Measurements from ENCODE around the gene COPG2. TPM values are rescaled to one million over a fixed set of nuclear protein-coding genes. Genes with fewer than 3 reads are reported as not detected.

Gene COPG2
- total and polyA plus RNA-seq, 2 of the 8 experiments (the other 6 are each of a cell fraction or from before 2014, with no cell fraction given): 50.3 to 53.1 TPM

GRCh38 chr7:130481898-130482297 is 186.7 kb downstream of the COPG2 start:
- H4K91ac ChIP-seq (replicated peaks; ENCODE audit: insufficient read length, low read length): no peak overlapping the region
- H3K79me2 ChIP-seq (ENCODE audit: control insufficient read depth in 1 of 2, insufficient read depth in 2 of 2, low read length in 2 of 2): peaks cover 0 to 3% of the 10 kb centered on the region in 2 experiments; a peak in 2 of 4 replicates
- peaks cover 0 to 3% (median 1%) of the 10 kb centered on the region in 4 experiments; a peak in 4 of 7 replicates for H3K4me1 ChIP-seq (replicated peaks in 1 of 4; ENCODE audit: control insufficient read depth in 3 of 4, insufficient read depth in 4 of 4, low read length in 3 of 4)
- H2BK120ac ChIP-seq (replicated peaks; ENCODE audit: low read depth, low read length): no peak overlapping the region
- POLR2A ChIA-PET (ENCODE audit: partially characterized antibody): no interaction called here
- H3K23ac ChIP-seq (ENCODE audit: insufficient read length): no peak overlapping the region
- peaks cover 0 to 4% (median 0%) of the 10 kb centered on the region in 4 experiments; a peak in 2 of 7 replicates for H3K27me3 ChIP-seq (replicated peaks in 1 of 4; ENCODE audit: control insufficient read depth in 3 of 4, extremely low read depth in 1 of 4, insufficient read depth in 3 of 4, low read length in 3 of 4)
- H3K56ac ChIP-seq (replicated peaks; ENCODE audit: insufficient read length, low read depth, low read length): no peak overlapping the region
- H4K20me1 ChIP-seq (replicated peaks in 1 of 2; ENCODE audit: control insufficient read depth in 1 of 2, insufficient read depth in 2 of 2, low read length in 2 of 2): no peaks in the 10 kb centered on the region
- peaks cover 2% of the 10 kb centered on the region; the same call in 1 of the 2 replicates for H3K79me1 ChIP-seq (ENCODE audit: low read depth, low read length)
- no peak overlapping the region for H3K9ac ChIP-seq (replicated peaks in 1 of 4; ENCODE audit: extremely low read depth in 1 of 4, low read depth in 3 of 4, low read length in 3 of 4)
- no peak overlapping the region for H3K4me3 ChIP-seq (ENCODE audit: extremely low read depth in 1 of 4, insufficient read depth in 2 of 4, low read depth in 3 of 4, low read length in 4 of 4)
- DNase-seq (ENCODE audit: low read depth in 1 of 2, low spot score in 2 of 2) (no peak), FAIRE-seq (no peak)
- H2AFZ ChIP-seq (ENCODE audit: low read length): peak overlapping the region; percentile 96
- no peak overlapping the region for H2BK5ac ChIP-seq (ENCODE audit: low read depth, low read length)
- H2BK20ac ChIP-seq (ENCODE audit: low read length): no peak overlapping the region
- H2AK5ac ChIP-seq (ENCODE audit: low read depth, low read length): no peak overlapping the region
- no peak overlapping the region for H4K8ac ChIP-seq (ENCODE audit: extremely low read depth, insufficient read depth, low read length)
- H4K5ac ChIP-seq (ENCODE audit: insufficient read length, low read depth, low read length): no peak overlapping the region
- H3K36me3 ChIP-seq (ENCODE audit: control insufficient read depth in 2 of 4, insufficient read depth in 4 of 4, low read length in 3 of 4): no peaks in the 10 kb centered on the region
- no peak overlapping the region; the same call in 1 of the 2 replicates for H2BK12ac ChIP-seq (ENCODE audit: low read depth, low read length)
- no peak overlapping the region for H3K14ac ChIP-seq (ENCODE audit: insufficient read length)
- 93% methylated on average over 1 of the region's 1 CpG; no CpG with 5 or more reads in 1 of the 2 experiments for WGBS, 2 experiments (ENCODE audit: extremely low coverage in 1 of 2, insufficient coverage in 1 of 2, insufficient read length in 1 of 2, insufficient replicate concordance in 2 of 2, low coverage in 1 of 2, low lambda C conversion rate in 2 of 2, missing lambda C conversion rate in 1 of 2)
- no peaks in the 10 kb centered on the region for H3K9me3 ChIP-seq (ENCODE audit: insufficient read depth in 2 of 2, low read depth in 1 of 2, low read length in 1 of 2)
- no peak overlapping the region for H3K4ac ChIP-seq (replicated peaks; ENCODE audit: insufficient read length, low read depth, low read length)
- no peak overlapping the region for H3K18ac ChIP-seq (ENCODE audit: extremely low read depth, low read length)
- peaks cover 7% of the 10 kb centered on the region for H3K23me2 ChIP-seq (ENCODE audit: low read depth, low read length)
- no peak overlapping the region; the same call in 1 of the 2 replicates for H3K27ac ChIP-seq (ENCODE audit: low read depth, low read length)
- no peak overlapping the region for H3K4me2 ChIP-seq (ENCODE audit: insufficient read depth in 1 of 2, low read depth in 2 of 2, low read length in 2 of 2)
- H2BK15ac ChIP-seq (ENCODE audit: low read length): no peak overlapping the region
- CTCF ChIA-PET (ENCODE audit: partially characterized antibody): interaction anchor here (1.5 kb wide), 1 partner anchor 101 kb away, joined by 3 read pairs; the partner anchor contains the start of gene CPA1
- 0 out of 2 replicates have a peak, but pooled peaks have one; percentile 50 for TF ChIP-seq USF2 (IDR thresholded peaks at IDR 0.05; ENCODE audit: low read length)
- no peak for TF ChIP-seq KDM1A (IDR thresholded peaks at IDR 0.05; ENCODE audit: borderline replicate concordance, low read length)
- TF ChIP-seq HDAC2 (IDR thresholded peaks at IDR 0.05; ENCODE audit: borderline replicate concordance in 1 of 2, low read depth in 2 of 2, low read length in 2 of 2): no peak
- no peak for TF ChIP-seq TEAD4 (IDR thresholded peaks at IDR 0.05; ENCODE audit: low read depth, low read length)
- TF ChIP-seq BRCA1 (IDR thresholded peaks at IDR 0.05; ENCODE audit: low read depth, low read length): no peak
- no peak for TF ChIP-seq POLR2AphosphoS5 (IDR thresholded peaks at IDR 0.05; ENCODE audit: low read depth, low read length)

Measured in H1 (cell line).